ENCODE data around the gene EDAR. TPM values are rescaled to one million over a fixed set of nuclear protein-coding genes. Genes with fewer than 3 reads are reported as not detected.
A peak's percentile ranks its signal among the peaks of the same experiment; 100 is the strongest.

Gene EDAR
- total RNA-seq, 2 donors from 2014 or later: not detected

DNA sequence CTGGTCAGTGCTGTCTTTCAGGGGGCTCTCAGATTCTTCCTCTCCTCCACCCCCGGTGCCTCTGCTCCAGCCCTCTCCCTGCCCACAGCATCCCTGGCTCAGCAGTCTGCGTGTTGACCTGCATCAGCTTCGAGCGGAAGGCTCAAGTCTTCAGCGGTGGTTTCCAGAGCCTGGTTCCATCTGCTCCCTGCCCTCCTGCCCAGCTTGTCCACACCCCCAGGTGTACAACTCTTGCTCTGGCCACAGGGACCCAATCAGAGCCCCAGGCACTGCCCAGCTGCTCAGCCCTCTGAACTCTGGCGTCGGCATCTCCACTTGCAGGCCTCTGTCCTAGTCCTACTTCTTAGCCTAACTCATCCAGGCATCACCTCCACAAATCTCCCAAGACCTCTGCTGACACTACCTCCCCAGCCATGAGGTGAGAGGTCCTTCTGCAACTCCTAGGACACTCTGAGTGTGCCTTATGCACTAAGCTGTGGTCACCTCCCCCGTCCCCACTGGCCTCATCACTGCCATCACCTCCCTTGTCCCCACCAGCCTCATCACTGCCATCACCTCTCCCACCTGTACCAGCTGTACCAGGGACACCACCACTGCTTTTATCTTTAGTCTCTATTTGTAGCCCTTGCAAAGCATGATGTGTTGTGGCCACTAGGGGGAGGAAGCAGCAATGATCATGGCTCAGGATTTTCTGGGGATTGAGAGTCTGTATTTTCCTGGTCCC is 60.9 kb downstream of the EDAR start:
- Histone ChIP-seq H3K4me3 (no peak overlapping the region), H3K9me3 (no peaks in the 10 kb centered on the region), H3K4me1 (ENCODE audit: control insufficient read depth in 1 of 2, low read depth in 2 of 2) (no peaks in the 10 kb centered on the region), H3K36me3 (no peaks in the 10 kb centered on the region), H3K27ac (no peak overlapping the region), H3K27me3 (replicated peaks; ENCODE audit: insufficient read depth) (no peaks in the 10 kb centered on the region)
- TF ChIP-seq, protein P1, sequence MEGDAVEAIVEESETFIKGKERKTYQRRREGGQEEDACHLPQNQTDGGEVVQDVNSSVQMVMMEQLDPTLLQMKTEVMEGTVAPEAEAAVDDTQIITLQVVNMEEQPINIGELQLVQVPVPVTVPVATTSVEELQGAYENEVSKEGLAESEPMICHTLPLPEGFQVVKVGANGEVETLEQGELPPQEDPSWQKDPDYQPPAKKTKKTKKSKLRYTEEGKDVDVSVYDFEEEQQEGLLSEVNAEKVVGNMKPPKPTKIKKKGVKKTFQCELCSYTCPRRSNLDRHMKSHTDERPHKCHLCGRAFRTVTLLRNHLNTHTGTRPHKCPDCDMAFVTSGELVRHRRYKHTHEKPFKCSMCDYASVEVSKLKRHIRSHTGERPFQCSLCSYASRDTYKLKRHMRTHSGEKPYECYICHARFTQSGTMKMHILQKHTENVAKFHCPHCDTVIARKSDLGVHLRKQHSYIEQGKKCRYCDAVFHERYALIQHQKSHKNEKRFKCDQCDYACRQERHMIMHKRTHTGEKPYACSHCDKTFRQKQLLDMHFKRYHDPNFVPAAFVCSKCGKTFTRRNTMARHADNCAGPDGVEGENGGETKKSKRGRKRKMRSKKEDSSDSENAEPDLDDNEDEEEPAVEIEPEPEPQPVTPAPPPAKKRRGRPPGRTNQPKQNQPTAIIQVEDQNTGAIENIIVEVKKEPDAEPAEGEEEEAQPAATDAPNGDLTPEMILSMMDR (IDR thresholded peaks at IDR 0.05): peak; percentile 59
- DNase-seq (ENCODE audit: low spot score): no peak
- ATAC-seq (ENCODE audit: insufficient number of reproducible peaks, low FRiP score, low read depth): no peak

DNA sequence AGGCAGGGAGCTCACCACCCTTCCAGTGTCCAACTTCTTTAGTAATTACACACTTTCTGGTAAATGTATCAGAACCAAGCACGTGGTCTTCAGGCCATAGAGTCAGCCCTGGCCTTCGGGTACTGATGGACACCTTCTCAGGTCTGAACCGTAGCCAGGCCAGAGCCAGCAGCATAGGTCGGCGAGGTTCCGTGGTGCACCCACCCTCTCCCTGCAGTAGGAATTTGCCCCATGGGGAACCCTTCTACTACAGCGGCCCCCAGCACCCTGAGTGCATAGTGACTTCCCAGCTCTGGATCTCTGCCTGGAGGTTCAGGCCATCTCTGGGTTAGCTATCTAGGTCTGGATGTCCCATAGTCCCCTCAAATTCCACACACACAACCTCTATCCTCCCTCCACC is 61.6 kb downstream of the EDAR start:
- no peak for ATAC-seq (ENCODE audit: insufficient number of reproducible peaks, low FRiP score, low read depth)
- TF ChIP-seq, protein P1 (IDR thresholded peaks at IDR 0.05): no peak
- no peaks in the 10 kb centered on the region for H3K4me1 ChIP-seq (ENCODE audit: control insufficient read depth in 1 of 2, low read depth in 2 of 2)
- H3K9me3 ChIP-seq: no peaks in the 10 kb centered on the region
- no peaks in the 10 kb centered on the region for H3K27me3 ChIP-seq (replicated peaks; ENCODE audit: insufficient read depth)
- DNase-seq (ENCODE audit: low spot score): no peak
- H3K4me3 ChIP-seq: no peak overlapping the region
- H3K36me3 ChIP-seq: no peaks in the 10 kb centered on the region
- no peak overlapping the region for H3K27ac ChIP-seq

DNA sequence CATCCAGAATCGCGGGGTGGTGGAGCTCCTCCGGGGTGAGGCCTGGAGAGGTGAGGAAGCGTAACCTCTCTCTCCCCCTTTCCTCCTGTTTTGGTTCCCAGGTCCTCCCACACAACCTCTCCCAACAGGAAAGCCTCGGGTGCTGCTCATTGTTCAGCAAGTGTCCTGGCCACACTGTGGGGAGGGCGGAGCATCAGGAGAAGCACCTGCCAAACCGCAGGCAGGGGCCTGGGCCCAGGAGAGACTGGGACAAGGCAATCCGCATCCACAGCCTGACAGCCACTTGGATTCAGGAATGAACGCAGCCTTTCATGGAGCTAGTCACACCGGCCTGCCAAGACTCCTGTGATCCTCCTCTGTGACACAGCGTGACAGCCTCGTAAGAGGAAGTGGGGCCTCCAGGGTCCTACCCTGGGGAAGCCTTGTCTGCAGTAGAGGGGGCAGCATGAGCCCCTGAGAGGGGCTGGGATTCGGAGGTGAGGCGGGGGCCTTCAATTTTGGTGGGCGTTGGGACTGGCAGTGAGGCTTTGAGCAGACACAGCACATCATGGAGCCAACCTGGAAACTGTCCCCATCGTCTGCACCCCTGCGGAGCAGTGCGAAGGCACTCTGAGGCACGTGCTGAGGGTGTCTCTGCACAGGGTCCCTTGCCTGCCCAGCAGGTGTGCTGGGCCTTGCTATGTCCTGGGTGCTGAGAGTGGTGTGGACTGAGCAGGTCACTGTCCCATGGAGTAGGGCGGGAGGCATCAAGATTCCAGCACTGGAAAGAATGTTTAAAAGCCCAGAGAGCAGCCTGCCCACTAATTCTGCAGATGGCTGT is 62.2 kb downstream of the EDAR start:
- Histone ChIP-seq H3K4me3 (no peak overlapping the region), H3K27me3 (replicated peaks; ENCODE audit: insufficient read depth) (no peaks in the 10 kb centered on the region), H3K36me3 (no peaks in the 10 kb centered on the region), H3K4me1 (ENCODE audit: control insufficient read depth in 1 of 2, low read depth in 2 of 2) (no peaks in the 10 kb centered on the region), H3K27ac (no peak overlapping the region), H3K9me3 (no peaks in the 10 kb centered on the region)
- ATAC-seq (ENCODE audit: insufficient number of reproducible peaks, low FRiP score, low read depth): no peak
- TF ChIP-seq, protein P1 (IDR thresholded peaks at IDR 0.05): no peak
- no peak for DNase-seq (ENCODE audit: low spot score)

GRCh38 chr2:108925735-108926134 is 63.3 kb downstream of the EDAR start:
- H3K9me3 ChIP-seq: no peaks in the 10 kb centered on the region
- no peaks in the 10 kb centered on the region for H3K36me3 ChIP-seq
- H3K27ac ChIP-seq: no peak overlapping the region
- ATAC-seq (ENCODE audit: insufficient number of reproducible peaks, low FRiP score, low read depth) (no peak), DNase-seq (ENCODE audit: low spot score) (no peak)
- H3K4me1 ChIP-seq (ENCODE audit: control insufficient read depth in 1 of 2, low read depth in 2 of 2): no peaks in the 10 kb centered on the region
- TF ChIP-seq, protein P1 (IDR thresholded peaks at IDR 0.05): no peak
- no peaks in the 10 kb centered on the region for H3K27me3 ChIP-seq (replicated peaks; ENCODE audit: insufficient read depth)
- no peak overlapping the region for H3K4me3 ChIP-seq

DNA sequence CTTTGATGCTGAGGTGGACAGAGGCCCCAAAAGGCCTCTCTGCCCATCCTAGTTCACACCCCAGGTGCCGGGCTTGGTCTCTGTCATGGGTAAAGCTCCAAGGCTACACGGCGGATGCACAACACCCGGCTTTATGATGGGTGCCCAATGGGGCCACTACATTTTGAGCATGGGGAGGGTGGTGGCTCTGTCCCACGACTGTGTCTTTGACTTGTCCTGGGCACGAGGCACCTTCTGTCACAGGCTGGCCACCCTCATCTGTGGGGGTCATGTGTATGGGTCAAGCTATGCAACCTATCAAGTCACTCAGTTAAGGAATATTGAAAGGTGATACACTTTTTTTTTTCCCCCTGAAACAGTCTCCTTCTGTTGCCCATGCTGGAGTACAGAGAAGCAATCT is 63.7 kb downstream of the EDAR start:
- H3K4me1 ChIP-seq (ENCODE audit: control insufficient read depth in 1 of 2, low read depth in 2 of 2): no peaks in the 10 kb centered on the region
- no peak for ATAC-seq (ENCODE audit: insufficient number of reproducible peaks, low FRiP score, low read depth)
- no peak overlapping the region for H3K27ac ChIP-seq
- H3K27me3 ChIP-seq (replicated peaks; ENCODE audit: insufficient read depth): no peaks in the 10 kb centered on the region
- no peaks in the 10 kb centered on the region for H3K9me3 ChIP-seq
- no peak overlapping the region for H3K4me3 ChIP-seq
- no peaks in the 10 kb centered on the region for H3K36me3 ChIP-seq
- TF ChIP-seq, protein P1 (IDR thresholded peaks at IDR 0.05): no peak
- DNase-seq (ENCODE audit: low spot score): no peak

Data from thoracic aorta (tissue), 2 donors.